Measurements from ENCODE around the gene ACAP2.
"Not testable (repeated sequence)": the region's sequence is repeated elsewhere in the genome, so short reads cannot be mapped to it uniquely, and the experiment has no call there.

ACAP2 gene

GRCh38 chr3:195388380-195388779 is 54.4 kb downstream of the ACAP2 start:
- DNase-seq (ENCODE audit: low read depth, low spot score), result no peak

GRCh38 chr3:195386739-195387138 is 56.1 kb downstream of the ACAP2 start:
- DNase-seq (ENCODE audit: low read depth, low spot score), result no peak

GRCh38 chr3:195385526-195385925 is 57.3 kb downstream of the ACAP2 start:
- no peak for DNase-seq (ENCODE audit: low read depth, low spot score)

- no peak for DNase-seq (ENCODE audit: low read depth, low spot score)
These were observed 57.9 kb downstream of the ACAP2 start for GRCh38 chr3:195384952-195385351.

GRCh38 chr3:195372220-195372619 is 70.6 kb downstream of the ACAP2 start:
- no peak for DNase-seq (ENCODE audit: low read depth, low spot score)

GRCh38 chr3:195366200-195366925 is 76.5 kb downstream of the ACAP2 start:
- DNase-seq (ENCODE audit: low read depth, low spot score), result no peak

- DNase-seq (ENCODE audit: low read depth, low spot score), result no peak
These were observed 77.4 kb downstream of the ACAP2 start for GRCh38 chr3:195365371-195365770.

- DNase-seq (ENCODE audit: low read depth, low spot score), result not testable (repeated sequence)
These were observed 85.0 kb downstream of the ACAP2 start for GRCh38 chr3:195357797-195358196.

- DNase-seq (ENCODE audit: low read depth, low spot score), result no peak
These were observed 86.4 kb downstream of the ACAP2 start for GRCh38 chr3:195356151-195357086.

- DNase-seq (ENCODE audit: low read depth, low spot score), result not testable (repeated sequence)
These were observed 88.8 kb downstream of the ACAP2 start for GRCh38 chr3:195354009-195354408.

GRCh38 chr3:195352895-195353488 is 89.8 kb downstream of the ACAP2 start:
- no peak for DNase-seq (ENCODE audit: low read depth, low spot score)

GRCh38 chr3:195348426-195349115 is 94.2 kb downstream of the ACAP2 start:
- DNase-seq (ENCODE audit: low read depth, low spot score), result no peak

GRCh38 chr3:195337747-195338146 is 105.1 kb downstream of the ACAP2 start:
- no peak for DNase-seq (ENCODE audit: low read depth, low spot score)

GRCh38 chr3:195334967-195335366 is 107.9 kb downstream of the ACAP2 start:
- DNase-seq (ENCODE audit: low read depth, low spot score), result no peak

GRCh38 chr3:195319060-195319459 is 123.8 kb downstream of the ACAP2 start:
- DNase-seq (ENCODE audit: low read depth, low spot score), result no peak

- no peak for DNase-seq (ENCODE audit: low read depth, low spot score)
These were observed 130.1 kb downstream of the ACAP2 start for GRCh38 chr3:195312714-195313113.

- DNase-seq (ENCODE audit: low read depth, low spot score), result no peak
These were observed 135.1 kb downstream of the ACAP2 start for GRCh38 chr3:195307711-195308110.

- DNase-seq (ENCODE audit: low read depth, low spot score), result no peak
These were observed 136.5 kb downstream of the ACAP2 start for GRCh38 chr3:195306369-195306768.

GRCh38 chr3:195302431-195302830 is 140.4 kb downstream of the ACAP2 start:
- no peak for DNase-seq (ENCODE audit: low read depth, low spot score)

- DNase-seq (ENCODE audit: low read depth, low spot score), result no peak
These were observed 145.4 kb downstream of the ACAP2 start for GRCh38 chr3:195297446-195297845.

- no peak for DNase-seq (ENCODE audit: low read depth, low spot score)
These were observed 146.2 kb downstream of the ACAP2 start for GRCh38 chr3:195296662-195297061.

GRCh38 chr3:195291121-195291520 is 151.7 kb downstream of the ACAP2 start:
- DNase-seq (ENCODE audit: low read depth, low spot score), result no peak

Data from activated CD4-positive, CD25-positive, alpha-beta regulatory T cell treated with anti-CD3 and anti-CD28 coated beads, Interleukin-2, amount 50 U/mL, for 16 hours (primary cell).